ENCODE data around the gene TIMP3.

DNA sequence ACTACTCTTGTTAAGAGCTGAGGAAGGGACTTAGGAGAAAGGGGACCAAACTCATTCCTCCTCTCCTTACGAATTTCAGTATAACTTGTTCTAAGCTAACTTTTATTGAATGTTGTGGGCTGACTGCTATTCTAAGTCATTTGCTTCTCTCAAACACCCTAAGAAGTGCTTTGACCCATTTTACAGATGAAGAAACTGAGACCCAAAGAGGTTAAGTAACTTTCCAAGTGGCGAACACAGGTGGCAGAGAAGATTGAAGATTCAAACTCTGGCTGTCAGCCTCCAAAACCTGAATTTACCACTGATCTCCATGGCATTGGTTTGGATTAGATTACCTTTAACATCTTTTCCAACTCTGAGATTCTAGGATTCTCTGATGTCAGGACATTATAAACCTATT is 52.2 kb downstream of the TIMP3 start:
- TF ChIP-seq POLR2A (IDR thresholded peaks at IDR 0.05), result no peak
- no peak for TF ChIP-seq CTCF (IDR thresholded peaks at IDR 0.05)

All from gastroesophageal sphincter (tissue), 3 donors.